Measurements from ENCODE around the gene DISP1.

Gene DISP1

GRCh38 chr1:222784371-222784770, 30.5 kb upstream of the DISP1 start:
- H3K36me3 ChIP-seq (ENCODE audit: control insufficient read depth, insufficient read depth, low read length) = no peaks in the 10 kb centered on the region
- H3K9me3 ChIP-seq (ENCODE audit: control insufficient read depth, insufficient read depth, low read length) = no peaks in the 10 kb centered on the region
- H3K9ac ChIP-seq (ENCODE audit: low read depth, low read length) = no peak overlapping the region
- H3K27me3 ChIP-seq (ENCODE audit: control insufficient read depth, insufficient read depth, low read length) = peaks cover 3% of the 10 kb centered on the region
- no peaks in the 10 kb centered on the region for H3K4me1 ChIP-seq (ENCODE audit: control insufficient read depth, insufficient read depth, low read length)
- no peak overlapping the region for H3K4me3 ChIP-seq (ENCODE audit: low read depth, low read length)

- no peak overlapping the region for H3K4me3 ChIP-seq (ENCODE audit: low read depth, low read length)
- H3K4me1 ChIP-seq (ENCODE audit: control insufficient read depth, insufficient read depth, low read length) = no peaks in the 10 kb centered on the region
- H3K27me3 ChIP-seq (ENCODE audit: control insufficient read depth, insufficient read depth, low read length) = peaks cover 3% of the 10 kb centered on the region
- H3K9ac ChIP-seq (ENCODE audit: low read depth, low read length) = no peak overlapping the region
- no peaks in the 10 kb centered on the region for H3K9me3 ChIP-seq (ENCODE audit: control insufficient read depth, insufficient read depth, low read length)
- no peaks in the 10 kb centered on the region for H3K36me3 ChIP-seq (ENCODE audit: control insufficient read depth, insufficient read depth, low read length)
Observed at GRCh38 chr1:222784916-222785315, 29.9 kb upstream of the DISP1 start.

- H3K27me3 ChIP-seq (ENCODE audit: control insufficient read depth, insufficient read depth, low read length) = peaks cover 3% of the 10 kb centered on the region
- no peaks in the 10 kb centered on the region for H3K36me3 ChIP-seq (ENCODE audit: control insufficient read depth, insufficient read depth, low read length)
Observed at GRCh38 chr1:222785529-222785928, 29.3 kb upstream of the DISP1 start.

GRCh38 chr1:222786121-222786520, 28.7 kb upstream of the DISP1 start:
- Histone ChIP-seq H3K9me3 (ENCODE audit: control insufficient read depth, insufficient read depth, low read length) (no peaks in the 10 kb centered on the region), H3K36me3 (ENCODE audit: control insufficient read depth, insufficient read depth, low read length) (no peaks in the 10 kb centered on the region), H3K9ac (ENCODE audit: low read depth, low read length) (no peak overlapping the region), H3K27me3 (ENCODE audit: control insufficient read depth, insufficient read depth, low read length) (peaks cover 3% of the 10 kb centered on the region), H3K4me1 (ENCODE audit: control insufficient read depth, insufficient read depth, low read length) (no peaks in the 10 kb centered on the region), H3K4me3 (ENCODE audit: low read depth, low read length) (no peak overlapping the region)

More at GRCh38 chr1:222785529-222785928, 29.3 kb upstream of the DISP1 start:
- Histone ChIP-seq H3K4me3 (ENCODE audit: low read depth, low read length) (no peak overlapping the region), H3K4me1 (ENCODE audit: control insufficient read depth, insufficient read depth, low read length) (no peaks in the 10 kb centered on the region), H3K9me3 (ENCODE audit: control insufficient read depth, insufficient read depth, low read length) (no peaks in the 10 kb centered on the region), H3K9ac (ENCODE audit: low read depth, low read length) (no peak overlapping the region)

GRCh38 chr1:222787729-222788128, 27.1 kb upstream of the DISP1 start:
- peaks cover 3% of the 10 kb centered on the region for H3K27me3 ChIP-seq (ENCODE audit: control insufficient read depth, insufficient read depth, low read length)
- no peaks in the 10 kb centered on the region for H3K4me1 ChIP-seq (ENCODE audit: control insufficient read depth, insufficient read depth, low read length)
- H3K9me3 ChIP-seq (ENCODE audit: control insufficient read depth, insufficient read depth, low read length) = no peaks in the 10 kb centered on the region
- no peak overlapping the region for H3K9ac ChIP-seq (ENCODE audit: low read depth, low read length)
- H3K4me3 ChIP-seq (ENCODE audit: low read depth, low read length) = no peak overlapping the region
- H3K36me3 ChIP-seq (ENCODE audit: control insufficient read depth, insufficient read depth, low read length) = no peaks in the 10 kb centered on the region

GRCh38 chr1:222788402-222789156, 26.3 kb upstream of the DISP1 start:
- peaks cover 3% of the 10 kb centered on the region for H3K27me3 ChIP-seq (ENCODE audit: control insufficient read depth, insufficient read depth, low read length)
- no peak overlapping the region for H3K4me3 ChIP-seq (ENCODE audit: low read depth, low read length)
- H3K4me1 ChIP-seq (ENCODE audit: control insufficient read depth, insufficient read depth, low read length) = no peaks in the 10 kb centered on the region
- H3K9me3 ChIP-seq (ENCODE audit: control insufficient read depth, insufficient read depth, low read length) = no peaks in the 10 kb centered on the region
- H3K9ac ChIP-seq (ENCODE audit: low read depth, low read length) = no peak overlapping the region
- H3K36me3 ChIP-seq (ENCODE audit: control insufficient read depth, insufficient read depth, low read length) = no peaks in the 10 kb centered on the region

- Histone ChIP-seq H3K4me1 (ENCODE audit: control insufficient read depth, insufficient read depth, low read length) (no peaks in the 10 kb centered on the region), H3K27me3 (ENCODE audit: control insufficient read depth, insufficient read depth, low read length) (no peaks in the 10 kb centered on the region), H3K9me3 (ENCODE audit: control insufficient read depth, insufficient read depth, low read length) (no peaks in the 10 kb centered on the region), H3K4me3 (ENCODE audit: low read depth, low read length) (no peak overlapping the region), H3K9ac (ENCODE audit: low read depth, low read length) (no peak overlapping the region), H3K36me3 (ENCODE audit: control insufficient read depth, insufficient read depth, low read length) (no peaks in the 10 kb centered on the region)
Observed at GRCh38 chr1:222790115-222790514, 24.7 kb upstream of the DISP1 start.

GRCh38 chr1:222790520-222790919, 24.3 kb upstream of the DISP1 start:
- Histone ChIP-seq H3K27me3 (ENCODE audit: control insufficient read depth, insufficient read depth, low read length) (no peaks in the 10 kb centered on the region), H3K9me3 (ENCODE audit: control insufficient read depth, insufficient read depth, low read length) (no peaks in the 10 kb centered on the region), H3K9ac (ENCODE audit: low read depth, low read length) (no peak overlapping the region), H3K4me3 (ENCODE audit: low read depth, low read length) (no peak overlapping the region), H3K36me3 (ENCODE audit: control insufficient read depth, insufficient read depth, low read length) (no peaks in the 10 kb centered on the region), H3K4me1 (ENCODE audit: control insufficient read depth, insufficient read depth, low read length) (no peaks in the 10 kb centered on the region)

- H3K9me3 ChIP-seq (ENCODE audit: control insufficient read depth, insufficient read depth, low read length) = no peaks in the 10 kb centered on the region
- no peaks in the 10 kb centered on the region for H3K27me3 ChIP-seq (ENCODE audit: control insufficient read depth, insufficient read depth, low read length)
- H3K36me3 ChIP-seq (ENCODE audit: control insufficient read depth, insufficient read depth, low read length) = no peaks in the 10 kb centered on the region
- H3K4me1 ChIP-seq (ENCODE audit: control insufficient read depth, insufficient read depth, low read length) = no peaks in the 10 kb centered on the region
- H3K9ac ChIP-seq (ENCODE audit: low read depth, low read length) = no peak overlapping the region
- H3K4me3 ChIP-seq (ENCODE audit: low read depth, low read length) = no peak overlapping the region
Observed at GRCh38 chr1:222791006-222791710, 23.7 kb upstream of the DISP1 start.

GRCh38 chr1:222792744-222793143, 22.1 kb upstream of the DISP1 start:
- Histone ChIP-seq H3K9ac (ENCODE audit: low read depth, low read length) (no peak overlapping the region), H3K36me3 (ENCODE audit: control insufficient read depth, insufficient read depth, low read length) (no peaks in the 10 kb centered on the region), H3K4me3 (ENCODE audit: low read depth, low read length) (no peak overlapping the region), H3K9me3 (ENCODE audit: control insufficient read depth, insufficient read depth, low read length) (no peaks in the 10 kb centered on the region), H3K4me1 (ENCODE audit: control insufficient read depth, insufficient read depth, low read length) (no peaks in the 10 kb centered on the region), H3K27me3 (ENCODE audit: control insufficient read depth, insufficient read depth, low read length) (no peaks in the 10 kb centered on the region)

GRCh38 chr1:222794656-222795474, 20.0 kb upstream of the DISP1 start:
- Histone ChIP-seq H3K36me3 (ENCODE audit: control insufficient read depth, insufficient read depth, low read length) (no peaks in the 10 kb centered on the region), H3K9me3 (ENCODE audit: control insufficient read depth, insufficient read depth, low read length) (no peaks in the 10 kb centered on the region), H3K27me3 (ENCODE audit: control insufficient read depth, insufficient read depth, low read length) (peaks cover 3% of the 10 kb centered on the region), H3K9ac (ENCODE audit: low read depth, low read length) (no peak overlapping the region), H3K4me3 (ENCODE audit: low read depth, low read length) (no peak overlapping the region), H3K4me1 (ENCODE audit: control insufficient read depth, insufficient read depth, low read length) (no peaks in the 10 kb centered on the region)
